ENCODE data around the gene PLCB4.

GRCh38 chr20:9323622-9324021 is 254.7 kb downstream of the PLCB4 start:
- no peak for TF ChIP-seq PATZ1 (tag by site-specific recombination; IDR thresholded peaks at IDR 0.05)
- no peak for TF ChIP-seq ZNF121 (tag by site-specific recombination; IDR thresholded peaks at IDR 0.05)
- no peak for TF ChIP-seq ZNF335 (tag by site-specific recombination; conservative IDR thresholded peaks at IDR 0.05)
- no peak for TF ChIP-seq ZFHX2 (tag by site-specific recombination; conservative IDR thresholded peaks at IDR 0.05)

Data from HEK293 (cell line).